ENCODE measurements around the gene PNPLA3.

- no peak for TF ChIP-seq CTCF (IDR thresholded peaks at IDR 0.05; ENCODE audit: insufficient read depth, low read length)
- TF ChIP-seq POLR2AphosphoS5 (IDR thresholded peaks at IDR 0.05; ENCODE audit: low read depth): no peak
- no peak for TF ChIP-seq REST (IDR thresholded peaks at IDR 0.05; ENCODE audit: insufficient replicate concordance, low read depth)
- TF ChIP-seq GABPA (IDR thresholded peaks at IDR 0.05; ENCODE audit: low read depth): no peak
These were observed 44.6 kb upstream of the PNPLA3 start for GRCh38 chr22:43878831-43879550.
